Loucy (cell line): ENCODE measurements around the gene HSPB9.

Experiments
- H2AFZ ChIP-seq: fragments of 200-600 bp; sonication (generic); 2 replicates; pipeline ENCODE4 v1.6.0; 2016; ENCODE audit warnings: antibody characterized with exemption, mild to moderate bottlenecking, low read length, moderate library complexity
- H3F3A ChIP-seq: fragments of 200-600 bp; 2 replicates; pipeline ENCODE4 v1.6.0; 2016; ENCODE audit warnings: antibody characterized with exemption, low read depth, mild to moderate bottlenecking
- H3K27me3 ChIP-seq: fragments of 200-600 bp; sonication (generic); 2 replicates; pipeline ENCODE4 v1.6.1; 2014; ENCODE audit warnings: low read length, mild to moderate bottlenecking; ENCODE audit not compliant: insufficient read depth, poor library complexity, severe bottlenecking
- H3K36me3 ChIP-seq: fragments of 200-600 bp; sonication (generic); 2 replicates; pipeline ENCODE4 v1.6.1; 2016; ENCODE audit warnings: low read length; ENCODE audit not compliant: insufficient read depth
- H3K4me1 ChIP-seq: fragments of 200-600 bp; sonication (generic); 2 replicates; pipeline ENCODE4 v1.5.1; 2014; ENCODE audit warnings: low read length, mild to moderate bottlenecking; ENCODE audit not compliant: insufficient read depth, poor library complexity, severe bottlenecking
- H3K4me2 ChIP-seq: fragments of 200-600 bp; sonication (generic); 2 replicates; pipeline ENCODE4 v1.6.0; 2014; ENCODE audit warnings: antibody characterized with exemption, low read length, low read depth, mild to moderate bottlenecking; ENCODE audit not compliant: poor library complexity, severe bottlenecking
- H3K4me3 ChIP-seq: fragments of 200-600 bp; sonication (generic); 2 replicates; pipeline ENCODE4 v1.5.1; 2014; ENCODE audit warnings: low read length, mild to moderate bottlenecking, mixed read lengths; ENCODE audit not compliant: poor library complexity, severe bottlenecking
- H3K79me2 ChIP-seq: fragments of 200-600 bp; sonication (generic); 2 replicates; pipeline ENCODE4 v1.6.1; 2014; ENCODE audit warnings: low read length; ENCODE audit not compliant: insufficient read depth
- H3K9ac ChIP-seq: fragments of 200-600 bp; sonication (generic); 2 replicates; pipeline ENCODE4 v1.6.0; 2014; ENCODE audit warnings: mild to moderate bottlenecking, low read depth, low read length, moderate library complexity; ENCODE audit not compliant: poor library complexity, severe bottlenecking
- H3K9me2 ChIP-seq: fragments of 200-600 bp; sonication (generic); replicated peaks from 2 replicates; pipeline ENCODE4 v1.6.1; 2016; ENCODE audit warnings: low read depth, low read length, mixed read lengths
- H3K9me3 ChIP-seq: fragments of 200-600 bp; sonication (generic); 2 replicates; pipeline ENCODE4 v1.6.1; 2014; ENCODE audit warnings: mild to moderate bottlenecking, antibody characterized with exemption, low read length, low read depth; ENCODE audit not compliant: insufficient read depth
- H4K20me1 ChIP-seq: fragments of 200-600 bp; sonication (generic); 2 replicates; pipeline ENCODE4 v1.6.0; 2014; ENCODE audit warnings: antibody characterized with exemption, low read length, mild to moderate bottlenecking; ENCODE audit not compliant: insufficient read depth, poor library complexity, severe bottlenecking
- CTCF ChIP-seq: fragments of 200-600 bp; sonication (generic); conservative IDR thresholded peaks from 2 replicates; pipeline ENCODE4 v1.5.1; 2014; ENCODE audit warnings: mild to moderate bottlenecking, antibody characterized with exemption, low read length
- EZH2phosphoT487 ChIP-seq: fragments of 200-600 bp; IDR thresholded peaks from 2 replicates; pipeline ENCODE4 v1.6.1; 2018; ENCODE audit warnings: antibody characterized with exemption, mild to moderate bottlenecking, moderate library complexity, borderline replicate concordance

HSPB9 gene

GRCh38 chr17:42113293-42114069, 9.1 kb upstream of the HSPB9 start:
- peak overlapping the region; percentile 79 for H3K4me2 ChIP-seq
- no peaks in the 10 kb centered on the region for H4K20me1 ChIP-seq
- no peaks in the 10 kb centered on the region for H3F3A ChIP-seq
- peaks cover 9% of the 10 kb centered on the region; the same call in 1 of the 2 replicates for H3K79me2 ChIP-seq
- H3K4me1 ChIP-seq: peaks cover 30% of the 10 kb centered on the region
- peak overlapping the region; percentile 82 for H3K4me3 ChIP-seq
- no peak overlapping the region for H2AFZ ChIP-seq
- H3K36me3 ChIP-seq: no peaks in the 10 kb centered on the region; the same call in 1 of the 2 replicates
- TF ChIP-seq EZH2phosphoT487: no peak
- TF ChIP-seq CTCF: no peak
- no peaks in the 10 kb centered on the region for H3K9me3 ChIP-seq
- peak overlapping the region; percentile 95 for H3K9ac ChIP-seq
- H3K27me3 ChIP-seq: no peaks in the 10 kb centered on the region
- H3K9me2 ChIP-seq: no peaks in the 10 kb centered on the region

DNA sequence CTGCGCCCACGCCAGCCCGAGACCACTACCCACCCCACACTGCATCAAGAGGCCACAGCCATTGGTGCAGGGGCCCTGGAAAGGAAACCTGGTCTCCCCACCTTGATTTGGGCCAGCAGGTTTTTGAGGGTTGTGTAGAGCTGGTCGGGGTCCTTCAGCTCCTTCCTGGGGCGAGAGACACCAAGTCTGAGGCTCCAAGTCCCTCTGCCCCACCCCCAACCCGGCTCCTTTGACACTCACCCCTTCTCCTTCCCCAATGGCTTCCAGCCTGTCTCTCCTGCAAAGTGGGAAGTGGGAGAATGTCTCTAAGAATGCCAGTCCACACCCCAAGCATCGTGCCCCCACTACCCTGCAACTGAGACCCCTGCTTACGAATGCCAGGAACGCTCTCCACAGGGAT, 8.5 kb upstream of the HSPB9 start:
- Histone ChIP-seq H3F3A (no peaks in the 10 kb centered on the region), H3K4me1 (peaks cover 30% of the 10 kb centered on the region), H3K4me3 (no peak overlapping the region), H3K9me2 (no peaks in the 10 kb centered on the region), H3K4me2 (no peak overlapping the region), H3K79me2 (peaks cover 13% of the 10 kb centered on the region; the same call in 1 of the 2 replicates), H3K9me3 (no peaks in the 10 kb centered on the region), H3K27me3 (no peaks in the 10 kb centered on the region), H3K36me3 (no peaks in the 10 kb centered on the region; the same call in 1 of the 2 replicates), H4K20me1 (no peaks in the 10 kb centered on the region), H3K9ac (no peak overlapping the region), H2AFZ (no peak overlapping the region)
- no peak for TF ChIP-seq CTCF
- no peak for TF ChIP-seq EZH2phosphoT487

GRCh38 chr17:42116705-42117396, 5.8 kb upstream of the HSPB9 start:
- no peaks in the 10 kb centered on the region; the same call in 1 of the 2 replicates for H3K36me3 ChIP-seq
- no peaks in the 10 kb centered on the region for H3K9me2 ChIP-seq
- H3K4me3 ChIP-seq: no peak overlapping the region
- H4K20me1 ChIP-seq: no peaks in the 10 kb centered on the region
- H3K4me2 ChIP-seq: no peak overlapping the region
- no peak for TF ChIP-seq EZH2phosphoT487
- peak; percentile 75 for TF ChIP-seq CTCF
- H3K79me2 ChIP-seq: peaks cover 25% of the 10 kb centered on the region; the same call in 1 of the 2 replicates
- H3K9ac ChIP-seq: no peak overlapping the region
- H3F3A ChIP-seq: no peaks in the 10 kb centered on the region
- no peak overlapping the region for H2AFZ ChIP-seq
- H3K9me3 ChIP-seq: no peaks in the 10 kb centered on the region
- H3K4me1 ChIP-seq: peaks cover 27% of the 10 kb centered on the region
- no peaks in the 10 kb centered on the region for H3K27me3 ChIP-seq
